NK-92 treated with Interleukin-12 subunit alpha and Interleukin-12 subunit beta, amount 100 ng/mL, for 24 hours (cell line): ENCODE measurements around the gene DNAH1.

ENCODE experiments used
- DNase-seq: peaks from one replicate; lab custom pipeline; 2025; lab: John Stamatoyannopoulos, UW

Gene DNAH1

DNA sequence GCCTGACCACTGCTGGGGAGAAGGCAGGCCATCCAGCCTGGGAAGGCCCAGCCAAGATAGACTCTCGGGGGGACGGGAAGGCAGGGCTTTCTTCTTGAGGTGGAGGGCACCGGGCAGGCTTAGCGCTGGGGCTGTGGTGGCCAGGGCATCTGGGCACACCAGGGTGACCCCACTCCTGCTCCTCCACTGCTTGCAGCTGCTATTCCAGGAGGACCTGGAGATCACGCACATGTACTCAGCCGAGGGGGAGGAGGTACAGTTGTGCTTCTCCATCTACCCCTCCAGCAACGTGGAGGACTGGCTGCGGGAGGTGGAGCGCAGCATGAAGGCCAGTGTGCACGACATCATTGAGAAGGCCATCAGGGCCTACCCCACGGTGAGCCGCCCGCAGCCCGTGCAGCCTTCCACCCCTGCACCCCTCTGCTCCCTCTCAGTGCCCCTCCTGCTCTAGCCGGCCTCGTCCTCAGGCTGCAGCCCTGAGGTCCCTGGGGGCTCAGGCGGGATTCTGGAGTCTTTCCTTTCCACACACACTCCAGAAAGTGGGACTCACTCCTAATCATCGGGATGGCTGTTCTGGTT lies 42.3 kb downstream of the DNAH1 start:
- no peak for DNase-seq

GRCh38 chr3:52359116-52359855 lies 43.2 kb downstream of the DNAH1 start:
- no peak for DNase-seq

- DNase-seq: no peak
Measured at GRCh38 chr3:52361011-52361410, 44.9 kb downstream of the DNAH1 start.

DNA sequence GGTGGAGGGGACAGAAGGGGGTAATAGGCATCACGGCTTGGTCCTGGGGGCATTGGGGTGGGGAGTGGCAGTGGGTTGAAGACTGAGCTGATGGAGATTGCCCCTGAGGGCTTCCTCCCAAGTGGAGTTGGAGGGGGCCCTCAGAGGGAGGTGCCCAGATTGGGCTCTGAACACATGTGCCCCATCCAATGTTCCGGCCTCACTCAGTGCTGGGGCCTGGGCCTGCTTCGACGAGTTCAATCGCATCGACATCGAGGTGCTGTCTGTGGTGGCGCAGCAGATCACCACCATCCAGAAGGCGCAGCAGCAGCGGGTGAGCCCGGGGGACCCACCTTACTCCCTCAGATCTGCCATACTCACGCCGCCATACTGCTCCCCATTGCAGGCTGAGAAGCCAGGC lies 45.3 kb downstream of the DNAH1 start:
- DNase-seq: no peak

DNA sequence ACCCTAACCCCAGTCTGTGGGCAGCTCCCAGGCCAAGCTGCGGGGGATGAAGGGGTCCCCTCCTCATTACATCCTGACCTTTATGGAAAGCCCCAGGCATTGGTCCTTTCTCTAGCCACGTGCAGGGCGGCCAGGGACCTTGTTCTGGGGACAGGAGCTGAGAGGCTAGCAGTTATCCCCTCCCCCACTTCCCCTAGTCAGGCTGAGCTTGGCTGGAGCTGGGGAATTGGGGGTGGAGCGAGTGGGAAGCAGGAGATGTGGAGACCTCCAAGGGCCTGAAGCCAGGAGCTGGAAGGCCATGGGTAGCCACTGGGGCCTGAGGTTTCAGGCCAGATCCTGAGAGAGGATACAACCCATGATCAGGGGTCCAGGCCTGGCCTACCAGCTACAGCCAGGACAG lies 45.8 kb downstream of the DNAH1 start:
- DNase-seq: no peak

DNA sequence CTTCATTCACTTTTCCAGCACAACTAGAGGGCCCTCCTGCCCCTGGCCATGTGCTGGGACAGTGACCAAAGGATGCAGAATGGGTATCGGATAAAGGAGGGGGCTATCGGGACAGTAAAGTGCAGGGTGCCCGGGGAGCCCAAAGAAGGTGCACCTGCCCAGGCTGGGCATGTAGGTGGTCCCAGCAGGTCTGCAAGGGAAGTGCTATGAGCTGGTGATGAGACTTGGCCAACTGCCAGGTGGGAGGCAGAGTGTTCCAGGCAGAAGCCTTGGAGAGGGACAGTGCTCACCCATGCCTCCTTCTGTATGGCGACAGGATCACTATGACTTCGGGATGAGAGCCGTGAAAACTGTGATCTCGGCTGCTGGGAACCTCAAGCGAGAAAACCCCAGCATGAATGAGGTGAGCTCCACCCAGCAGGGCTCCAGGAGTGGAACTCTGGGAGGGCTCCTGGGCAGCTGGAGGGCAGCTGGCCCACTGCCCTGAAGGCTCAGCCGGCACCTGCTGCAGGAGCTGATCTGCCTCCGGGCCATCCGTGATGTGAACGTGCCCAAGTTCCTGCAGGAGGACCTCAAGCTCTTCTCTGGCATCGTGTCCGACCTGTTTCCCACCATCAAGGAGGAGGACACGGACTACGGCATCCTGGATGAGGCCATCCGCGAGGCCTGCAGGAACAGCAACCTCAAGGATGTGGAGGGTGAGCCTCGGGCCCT lies 48.4 kb downstream of the DNAH1 start:
- DNase-seq: no peak

GRCh38 chr3:52366527-52366926 lies 50.4 kb downstream of the DNAH1 start:
- DNase-seq: no peak

DNA sequence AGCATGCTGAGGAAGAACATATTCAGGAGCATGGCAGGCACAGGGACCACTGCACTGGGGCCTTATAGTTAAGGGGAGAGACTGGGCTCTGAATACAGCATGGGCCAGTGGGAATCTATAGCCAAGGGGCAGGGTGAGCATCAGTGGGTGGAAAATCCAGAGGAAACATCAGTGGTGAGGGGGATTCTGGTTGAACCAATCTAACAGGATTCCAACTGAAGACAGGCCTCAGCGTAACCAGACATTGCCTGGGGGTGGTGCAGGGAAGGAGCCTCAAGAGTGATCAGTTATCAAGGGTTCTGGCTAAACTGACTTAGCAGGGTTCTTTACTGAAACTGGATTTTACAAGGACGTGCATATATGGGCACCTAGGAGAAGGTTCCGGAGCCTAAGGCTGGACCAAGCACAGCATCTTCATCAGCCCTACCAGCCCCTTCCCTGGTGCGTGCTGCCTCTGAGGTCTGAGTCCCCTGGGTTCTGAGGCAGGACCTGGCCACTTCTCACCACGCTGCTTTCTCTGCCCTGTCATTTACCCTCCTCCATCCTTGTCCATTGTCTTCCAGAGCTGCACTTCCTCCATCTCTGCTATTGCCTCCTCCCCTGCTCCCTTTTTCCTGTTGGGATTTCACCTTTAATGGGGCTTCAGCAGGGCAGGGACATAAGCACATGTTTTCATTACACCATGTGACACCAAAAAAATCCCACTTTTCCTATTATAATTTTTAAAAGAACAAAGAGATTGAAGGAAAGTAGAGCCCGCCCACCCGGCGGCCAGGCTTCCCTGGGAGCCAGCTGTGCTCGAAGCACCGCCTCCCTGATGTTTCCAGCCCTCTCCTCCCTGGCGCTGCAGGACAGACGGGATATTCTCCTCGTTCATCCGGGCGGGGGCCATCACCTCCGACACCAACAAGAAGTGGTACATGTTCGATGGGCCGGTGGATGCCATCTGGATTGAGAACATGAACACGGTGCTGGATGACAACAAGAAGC lies 52.1 kb downstream of the DNAH1 start:
- no peak for DNase-seq

- no peak for DNase-seq
Measured at GRCh38 chr3:52370531-52370930, 54.4 kb downstream of the DNAH1 start.

DNA sequence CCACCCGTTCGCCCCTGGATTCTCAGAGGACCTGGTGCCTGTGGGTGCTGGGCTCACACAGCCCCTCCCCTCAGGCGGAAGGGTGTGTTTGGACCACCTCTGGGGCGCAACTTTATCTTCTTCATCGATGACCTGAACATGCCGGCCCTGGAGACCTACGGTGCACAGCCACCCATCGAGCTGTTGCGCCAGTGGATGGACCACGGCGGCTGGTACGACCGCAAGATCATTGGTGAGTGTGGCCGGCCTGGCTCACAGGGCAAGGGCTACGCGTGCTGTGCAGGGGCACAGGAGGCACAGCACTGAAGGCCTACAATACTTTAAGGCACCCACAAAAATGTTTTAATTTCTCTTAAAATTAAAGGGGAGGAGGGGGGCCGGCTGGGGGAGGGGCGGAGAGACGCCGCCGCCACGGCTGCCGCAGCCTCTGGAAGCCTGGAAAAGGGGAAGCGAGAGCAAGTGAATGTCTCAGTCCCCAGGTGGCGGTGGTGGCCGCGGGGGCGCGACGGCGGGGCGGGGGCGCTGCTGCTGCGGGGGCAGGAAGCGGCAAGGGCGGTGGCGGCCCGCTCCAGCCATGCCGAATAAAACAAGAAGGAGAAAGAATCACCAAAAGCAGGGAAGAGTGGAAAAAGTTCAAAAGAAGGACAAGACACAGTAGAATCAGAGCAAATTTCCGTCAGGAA lies 56.8 kb downstream of the DNAH1 start:
- no peak for DNase-seq

- no peak for DNase-seq
Measured at GRCh38 chr3:52373676-52374075, 57.6 kb downstream of the DNAH1 start.

GRCh38 chr3:52374173-52374572 lies 58.1 kb downstream of the DNAH1 start:
- DNase-seq: no peak

DNA sequence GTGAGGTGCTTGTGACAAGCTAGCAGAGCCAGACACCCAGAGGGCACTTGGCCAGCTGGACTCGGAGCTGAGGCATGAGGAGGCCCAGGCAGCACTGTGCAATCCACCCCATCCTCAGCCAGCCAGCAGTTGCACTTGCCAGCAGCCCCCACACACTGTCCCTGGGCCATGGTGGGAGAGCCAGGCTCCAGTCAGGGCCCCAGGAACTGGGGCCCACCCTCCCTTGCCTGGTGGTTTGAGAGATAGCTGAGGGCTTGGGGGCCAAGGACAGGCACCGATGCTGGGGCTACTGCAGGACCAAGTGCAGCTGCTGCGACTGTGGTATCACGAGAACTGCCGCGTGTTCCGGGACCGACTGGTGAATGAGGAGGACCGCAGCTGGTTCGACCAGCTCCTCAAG lies 63.5 kb downstream of the DNAH1 start:
- DNase-seq: no peak

DNA sequence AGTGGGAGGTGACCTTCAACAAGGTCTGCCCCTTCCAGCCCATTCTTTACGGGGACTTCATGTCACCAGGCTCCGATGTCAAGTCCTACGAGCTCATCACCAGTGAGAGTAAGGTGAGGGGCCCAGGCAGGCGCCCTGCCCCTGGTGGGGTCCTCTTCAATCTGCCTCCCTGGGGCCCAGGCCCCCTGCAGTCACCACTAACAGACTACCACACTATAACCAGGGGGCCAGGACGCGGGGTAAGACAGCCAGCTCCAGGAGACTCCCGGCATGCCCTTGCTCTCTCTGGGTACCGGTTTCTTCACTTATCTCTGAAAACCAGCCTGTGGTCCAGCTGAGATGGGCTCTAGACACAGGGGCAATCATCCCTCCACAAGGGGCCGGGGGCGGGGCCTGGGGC lies 63.9 kb downstream of the DNAH1 start:
- DNase-seq: no peak

- DNase-seq: no peak
Measured at GRCh38 chr3:52381623-52382022, 65.5 kb downstream of the DNAH1 start.

GRCh38 chr3:52383446-52383845 lies 67.3 kb downstream of the DNAH1 start:
- DNase-seq: no peak

- DNase-seq: no peak
Measured at GRCh38 chr3:52384019-52384761, 68.1 kb downstream of the DNAH1 start.

DNA sequence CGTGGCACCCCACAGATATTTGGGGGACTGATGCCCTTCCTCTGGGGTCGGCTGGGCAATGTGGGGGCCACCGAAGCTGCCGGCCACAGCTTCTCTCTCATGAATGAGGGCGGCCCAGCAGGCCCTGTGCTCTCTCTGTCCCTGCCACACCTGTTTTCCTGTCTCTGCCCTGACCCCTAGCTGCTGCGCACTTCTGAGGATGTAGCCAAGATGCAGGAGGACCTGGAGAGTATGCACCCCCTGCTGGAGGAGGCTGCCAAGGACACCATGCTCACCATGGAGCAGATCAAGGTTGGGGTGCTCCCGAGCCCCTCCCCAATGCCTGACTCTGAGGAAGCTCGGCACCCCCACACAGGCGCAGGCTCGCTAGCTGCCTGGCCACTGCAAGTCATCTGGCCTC lies 69.0 kb downstream of the DNAH1 start:
- DNase-seq: no peak

DNA sequence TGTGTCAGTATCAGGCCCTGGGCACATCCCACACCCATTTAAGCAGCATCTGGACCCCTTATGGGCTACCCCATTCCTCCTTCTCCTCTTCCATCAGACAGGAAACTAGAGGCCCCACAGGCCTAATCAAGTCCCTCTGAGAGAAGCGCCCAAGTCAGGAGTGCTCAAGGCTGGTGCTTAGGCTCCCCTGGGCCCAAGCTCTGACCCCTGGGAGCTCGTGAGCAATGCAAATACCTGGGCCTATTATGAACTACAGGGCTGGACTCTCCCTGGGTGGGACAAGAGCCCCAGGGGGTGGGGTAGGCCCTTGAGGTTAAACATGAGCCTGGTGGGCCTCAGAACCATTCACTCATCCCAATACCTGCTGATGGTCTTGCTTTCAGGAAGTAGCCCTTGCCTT lies 71.4 kb downstream of the DNAH1 start:
- DNase-seq: no peak

GRCh38 chr3:52388348-52388821 lies 72.3 kb downstream of the DNAH1 start:
- DNase-seq: no peak

DNA sequence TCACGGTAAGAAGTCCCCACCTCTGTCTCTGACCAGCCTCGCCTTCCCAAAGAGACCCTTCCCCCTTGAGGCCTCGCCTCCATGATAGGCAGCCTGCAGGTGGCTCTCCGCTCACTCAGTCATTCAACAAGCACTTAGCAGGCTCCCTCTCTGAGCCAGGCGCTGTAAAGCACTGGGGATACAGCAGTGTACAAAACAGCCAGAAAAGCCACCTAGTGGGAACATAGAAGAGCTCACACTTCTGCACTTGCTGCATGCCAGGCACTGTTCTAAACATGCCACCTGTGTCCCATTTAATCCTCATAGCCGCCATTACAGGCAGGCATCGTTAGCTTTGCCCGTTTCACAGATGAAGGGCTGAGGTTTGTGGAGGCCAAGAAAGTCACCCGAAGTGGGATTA lies 72.8 kb downstream of the DNAH1 start:
- DNase-seq: no peak
